GM10847 (cell line): ENCODE measurements around the gene ZNF680.

Experiments
- POLR2A ChIP-seq: IDR thresholded peaks from 2 replicates; pipeline ENCODE4 v1.6.1; 2011; ENCODE audit not compliant: insufficient read length; ENCODE audit errors: extremely low read depth

Gene ZNF680

GRCh38 chr7:64558323-64558705 is 4.6 kb downstream of the ZNF680 start:
- no peak for TF ChIP-seq POLR2A

- no peak for TF ChIP-seq POLR2A
Observed at GRCh38 chr7:64557601-64558322, 5.1 kb downstream of the ZNF680 start.

- no peak for TF ChIP-seq POLR2A
Observed at GRCh38 chr7:64555046-64555445, 7.8 kb downstream of the ZNF680 start.

GRCh38 chr7:64551375-64552142 is 11.3 kb downstream of the ZNF680 start:
- TF ChIP-seq POLR2A: no peak

- no peak for TF ChIP-seq POLR2A
Observed at GRCh38 chr7:64544010-64544409, 18.9 kb downstream of the ZNF680 start.

- TF ChIP-seq POLR2A: no peak
Observed at GRCh38 chr7:64541438-64542359, 21.2 kb downstream of the ZNF680 start.

GRCh38 chr7:64533756-64534155 is 29.1 kb downstream of the ZNF680 start:
- TF ChIP-seq POLR2A: no peak

GRCh38 chr7:64528770-64529169 is 34.1 kb downstream of the ZNF680 start:
- no peak for TF ChIP-seq POLR2A

- TF ChIP-seq POLR2A: no peak
Observed at GRCh38 chr7:64521409-64521984, 41.4 kb downstream of the ZNF680 start.

- no peak for TF ChIP-seq POLR2A
Observed at GRCh38 chr7:64516451-64516850, 46.4 kb downstream of the ZNF680 start.

- TF ChIP-seq POLR2A: no peak
Observed at GRCh38 chr7:64515781-64516180, 47.1 kb downstream of the ZNF680 start.

- no peak for TF ChIP-seq POLR2A
Observed at GRCh38 chr7:64515330-64515729, 47.5 kb downstream of the ZNF680 start.

- TF ChIP-seq POLR2A: no peak
Observed at GRCh38 chr7:64509583-64509982, 53.3 kb downstream of the ZNF680 start.

GRCh38 chr7:64504581-64505120 is 58.2 kb downstream of the ZNF680 start:
- TF ChIP-seq POLR2A: no peak

- no peak for TF ChIP-seq POLR2A
Observed at GRCh38 chr7:64498270-64498669, 64.6 kb downstream of the ZNF680 start.
